H4 (cell line): ENCODE results near the gene PABPC1L. TPM values are rescaled to one million over a fixed set of nuclear protein-coding genes. Genes with fewer than 3 reads are reported as not detected.

Experiments used
- DNase-seq: peaks from one replicate; pipeline ENCODE4 v3.0.0-alpha.2; 2015; ENCODE audit warnings: low spot score
- total RNA-seq: library from RNA; depleted of rRNA; stranded (reverse); fragments of >200 nt; shearing (Covaris generic); gene quantifications from 2 replicates; pipeline ENCODE4 v1.2.3, GENCODE V29; 2014; rRNA removed

PABPC1L gene
- total RNA-seq, 1 experiment from 2014 or later, result 3.5 TPM

GRCh38 chr20:44966030-44966961 is 56.4 kb downstream of the PABPC1L start, which contains the start of gene STK4:
STK4 (plus strand) TSS chr20:44966512; CDS start chr20:44966569, 57 bp downstream.
- peak; percentile 89 for DNase-seq

- no peak for DNase-seq
These were observed 57.4 kb downstream of the PABPC1L start for GRCh38 chr20:44967207-44967807.

- DNase-seq, result no peak
These were observed 59.5 kb downstream of the PABPC1L start for GRCh38 chr20:44969300-44969894.

GRCh38 chr20:44970243-44970757 is 60.4 kb downstream of the PABPC1L start:
- peak; percentile 52 for DNase-seq

GRCh38 chr20:44973053-44973452 is 63.2 kb downstream of the PABPC1L start:
- DNase-seq, result no peak

GRCh38 chr20:44976698-44977097 is 66.8 kb downstream of the PABPC1L start:
- DNase-seq, result no peak

- DNase-seq, result peak; percentile 70
These were observed 69.3 kb downstream of the PABPC1L start for GRCh38 chr20:44979090-44979621.

GRCh38 chr20:44981736-44982406 is 72.0 kb downstream of the PABPC1L start:
- DNase-seq, result no peak

- DNase-seq, result no peak
These were observed 73.3 kb downstream of the PABPC1L start for GRCh38 chr20:44983093-44983674.

- no peak for DNase-seq
These were observed 78.8 kb downstream of the PABPC1L start for GRCh38 chr20:44988631-44989171.

Other genes with a start within 250 kb of the PABPC1L start
- 0.77 and 4.2 TPM in 2 replicates for gene CCN5, start 194.7 kb upstream of the PABPC1L start, total RNA-seq
- 0.06 TPM in 1 of 2 replicates, not detected in the other for gene KCNK15, start 164.2 kb upstream of the PABPC1L start, total RNA-seq
- gene RIMS4, start 99.5 kb upstream of the PABPC1L start, total RNA-seq, result 3.2 and 4.1 TPM in 2 replicates
- 51.6 and 73.7 TPM in 2 replicates for gene YWHAB, start 24.4 kb upstream of the PABPC1L start, total RNA-seq
- gene TOMM34, start 50.3 kb downstream of the PABPC1L start, total RNA-seq, result 39.7 and 41.5 TPM in 2 replicates
- 12.8 and 14.3 TPM in 2 replicates for gene STK4, start 56.5 kb downstream of the PABPC1L start, total RNA-seq
- not detected in 2 replicates for gene KCNS1, start 191.1 kb downstream of the PABPC1L start, total RNA-seq
- not detected in 2 replicates for gene WFDC5, start 205.1 kb downstream of the PABPC1L start, total RNA-seq
- not detected in 2 replicates for gene WFDC12, start 214.4 kb downstream of the PABPC1L start, total RNA-seq